Peyer's patch (tissue), 4 donors: ENCODE measurements around the gene ZC3H7B.

Source experiments
- CTCF ChIP-seq, 6 experiments: fragments of 450-650 bp in 4 of 6; fragments of 200-600 bp in 2 of 6; sonication (generic) in 1 of 6; IDR thresholded peaks; one replicate each; pipeline ENCODE4 v1.5.1; 2017 to 2019; ENCODE audit warnings: antibody characterized with exemption in 6 of 6, mild to moderate bottlenecking in 3 of 6, moderate library complexity in 1 of 6
- POLR2A ChIP-seq, 2 donors: fragments of 450-650 bp; IDR thresholded peaks; one replicate each; pipeline ENCODE4 v1.5.1; 2017; ENCODE audit warnings: antibody characterized with exemption in 2 of 2, mild to moderate bottlenecking in 2 of 2, moderate library complexity in 2 of 2

- TF ChIP-seq CTCF (IDR thresholded peaks at IDR 0.05) (no peak), POLR2A (IDR thresholded peaks at IDR 0.05) (no peak)
Observed at GRCh38 chr22:41285441-41285819, 15.9 kb upstream of the ZC3H7B start.
